SHP77 treated with DMSO at 0.1 percent for 48 hours (cell line): ENCODE data around the gene DBNDD2.

Experiments used
- DNase-seq: peaks from one replicate; lab custom pipeline; 2025; lab: John Stamatoyannopoulos, UW

The DBNDD2 gene

GRCh38 chr20:45407783-45408645 is at the start of gene DBNDD2:
Gene DBNDD2, plus strand, starts transcription at chr20:45408289. Its CDS starts 179 bp downstream, at chr20:45408468.
- DNase-seq: no peak

DNA sequence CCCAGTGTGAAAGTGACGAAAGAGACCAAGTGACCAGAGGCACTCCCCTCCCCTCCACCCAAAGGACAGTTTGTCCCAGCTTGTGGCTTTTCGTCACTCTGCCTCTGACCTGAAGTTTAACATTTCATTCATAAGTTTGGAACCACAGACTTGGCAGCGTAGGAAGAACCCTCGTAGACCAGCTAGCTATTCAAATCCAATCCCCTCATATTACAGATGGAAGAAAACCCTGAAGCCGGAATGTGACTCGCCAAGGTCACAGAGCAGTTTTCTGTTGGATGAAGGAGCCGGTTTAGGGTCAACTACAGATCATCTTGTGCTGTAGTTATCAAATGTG is 49.1 kb upstream of the DBNDD2 start:
- DNase-seq: no peak

DNA sequence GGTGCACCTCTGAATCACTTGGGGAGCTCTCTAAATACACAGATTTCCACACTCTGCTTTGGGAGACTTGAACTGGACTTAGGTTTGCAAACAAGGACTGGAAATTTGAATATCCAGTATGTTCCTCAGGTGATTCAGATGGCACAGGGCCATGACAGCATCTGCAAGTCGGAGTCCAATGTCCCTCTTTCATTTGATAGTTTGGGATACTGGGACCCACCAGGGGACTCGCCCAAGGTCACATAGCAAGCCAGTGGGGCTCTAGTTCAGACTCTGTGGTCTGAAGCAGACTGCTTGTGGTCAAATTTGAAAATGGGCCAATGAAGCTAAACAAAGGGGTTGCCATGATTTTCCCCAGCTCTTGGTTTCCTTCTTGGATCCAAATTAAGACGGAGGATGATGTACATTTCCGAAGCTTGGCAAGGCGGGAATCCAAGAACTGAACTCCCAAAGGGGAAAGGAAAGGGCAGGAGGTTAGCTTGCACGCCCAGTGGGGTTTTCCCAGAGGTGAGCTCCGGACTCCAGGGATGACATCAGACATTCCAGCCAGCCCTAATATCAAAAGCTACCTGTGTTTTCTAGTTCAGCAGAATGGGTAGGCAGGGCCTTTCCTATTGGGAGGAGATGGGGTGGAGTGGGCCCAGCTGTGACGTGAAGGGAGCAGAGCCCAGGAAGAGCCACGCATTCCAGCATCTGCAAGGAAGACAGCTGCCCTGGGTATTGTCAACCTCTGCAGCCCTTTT is 48.5 kb upstream of the DBNDD2 start:
- DNase-seq: no peak

- no peak for DNase-seq
Measured at GRCh38 chr20:45361793-45362192, 46.3 kb upstream of the DBNDD2 start.

DNA sequence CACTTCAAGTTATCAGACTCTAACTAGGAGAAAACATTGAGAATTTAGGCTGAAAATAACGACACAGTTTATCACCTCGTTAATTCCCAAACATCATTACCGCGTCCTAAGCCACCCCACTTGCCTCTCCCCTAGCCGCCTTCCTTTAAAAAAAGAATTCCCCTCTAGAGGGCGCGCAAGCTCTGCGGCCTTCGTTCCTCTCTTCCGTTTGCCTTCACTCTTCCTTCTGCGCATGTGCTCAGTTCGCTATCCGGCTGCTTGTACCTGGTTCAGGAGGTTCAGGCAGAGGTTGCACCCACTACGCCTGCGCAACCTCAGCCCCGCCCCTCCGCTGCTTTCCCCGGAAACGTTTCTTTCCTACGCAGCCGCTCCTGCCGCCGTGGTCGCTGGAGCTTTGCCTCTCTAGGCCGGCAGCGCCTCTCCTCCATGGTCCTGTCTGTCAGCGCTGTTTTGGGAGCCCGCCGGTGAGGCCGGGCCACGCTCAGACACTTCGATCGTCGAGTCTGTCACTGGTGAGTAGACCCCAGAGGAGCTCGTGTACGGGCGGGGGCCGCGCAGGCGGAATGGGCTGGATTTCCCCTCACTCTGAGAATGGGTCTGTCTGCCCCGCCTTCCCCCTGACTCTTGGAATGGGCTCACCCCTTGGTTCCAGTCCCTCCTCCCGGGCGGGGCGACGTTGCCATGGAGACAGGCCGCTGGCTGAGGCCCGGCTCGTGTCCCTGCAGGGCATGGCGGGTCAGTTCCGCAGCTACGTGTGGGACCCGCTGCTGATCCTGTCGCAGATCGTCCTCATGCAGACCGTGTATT is 45.1 kb upstream of the DBNDD2 start, which contains the start of gene SYS1:
SYS1 (plus strand) TSS at position 353 of the 807 bp plus-strand sequence; CDS start at position 729, 376 bp downstream.
- peak; percentile 96 for DNase-seq

DNA sequence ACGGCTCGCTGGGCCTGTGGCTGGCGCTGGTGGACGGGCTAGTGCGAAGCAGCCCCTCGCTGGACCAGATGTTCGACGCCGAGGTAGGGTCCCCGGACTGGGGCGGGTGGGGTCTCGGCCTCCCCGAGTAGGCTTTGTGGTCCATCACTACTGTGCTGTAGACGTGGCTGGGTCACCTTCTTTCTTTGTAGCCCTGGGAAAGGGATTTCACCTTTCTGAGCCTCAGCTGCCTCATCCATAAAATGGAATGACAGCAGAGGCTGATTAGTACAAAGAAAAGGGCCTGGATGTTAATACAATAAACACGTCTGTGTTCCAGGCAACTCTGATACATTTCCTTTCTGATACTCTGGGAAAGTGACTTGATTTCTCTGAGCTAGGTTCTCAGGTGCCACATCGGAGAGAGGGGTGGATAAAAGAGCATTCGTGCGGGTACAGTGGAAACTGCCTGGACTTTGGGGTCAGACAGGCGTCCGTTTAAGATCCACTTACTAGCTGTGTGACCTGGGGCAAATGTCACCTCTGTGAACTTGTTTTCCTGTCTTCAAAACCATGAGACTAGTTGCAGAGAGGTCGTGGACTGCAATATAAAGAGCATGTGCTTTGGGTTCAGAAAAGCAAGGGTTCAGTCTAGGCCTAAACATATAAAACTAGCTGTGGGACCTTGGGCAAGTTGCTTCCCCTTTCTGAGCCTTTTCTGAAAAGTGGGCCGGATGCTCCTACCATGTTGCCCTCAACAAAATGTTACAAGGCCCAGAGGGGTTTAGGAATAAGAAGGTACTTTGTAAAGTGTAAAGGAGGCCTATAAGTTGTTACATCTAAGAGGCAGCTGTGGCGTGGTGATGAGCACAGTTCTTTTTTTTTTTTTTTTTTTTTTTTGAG is 44.2 kb upstream of the DBNDD2 start:
- DNase-seq: no peak

GRCh38 chr20:45365444-45365970 is 42.6 kb upstream of the DBNDD2 start:
- DNase-seq: no peak

DNA sequence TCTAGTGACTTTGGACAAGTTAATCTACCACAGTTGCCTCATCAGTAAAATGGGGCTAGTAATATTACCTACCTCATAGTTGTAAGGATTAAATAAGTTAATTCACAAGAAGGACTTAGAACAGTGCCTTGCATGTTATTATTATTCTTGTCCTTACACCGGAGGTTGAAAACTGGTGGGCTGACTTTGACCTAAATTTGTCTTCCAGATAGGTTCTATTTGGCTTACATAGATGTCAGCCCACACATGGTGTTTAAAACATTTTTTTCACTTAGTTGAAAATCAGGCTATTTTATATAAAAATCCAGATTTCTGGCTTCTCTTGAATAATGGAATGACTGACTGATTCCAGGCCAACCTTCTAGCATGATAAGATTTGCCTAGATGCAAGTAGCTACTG is 41.9 kb upstream of the DBNDD2 start:
- DNase-seq: no peak

DNA sequence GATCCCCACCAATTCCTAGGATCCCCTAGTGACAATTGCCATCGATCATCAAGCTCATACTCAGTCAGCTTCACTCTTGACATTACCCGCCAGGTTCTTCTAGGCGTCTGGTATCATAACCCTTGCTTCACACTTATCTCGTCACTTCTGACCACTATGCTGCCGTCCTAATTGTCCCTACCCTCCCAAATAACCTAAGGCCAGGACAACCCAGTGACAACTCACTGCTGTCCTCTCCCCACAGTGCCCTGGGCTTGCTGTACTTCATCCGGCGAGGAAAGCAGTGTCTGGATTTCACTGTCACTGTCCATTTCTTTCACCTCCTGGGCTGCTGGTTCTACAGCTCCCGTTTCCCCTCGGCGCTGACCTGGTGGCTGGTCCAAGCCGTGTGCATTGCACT is 41.5 kb upstream of the DBNDD2 start:
- DNase-seq: no peak

DNA sequence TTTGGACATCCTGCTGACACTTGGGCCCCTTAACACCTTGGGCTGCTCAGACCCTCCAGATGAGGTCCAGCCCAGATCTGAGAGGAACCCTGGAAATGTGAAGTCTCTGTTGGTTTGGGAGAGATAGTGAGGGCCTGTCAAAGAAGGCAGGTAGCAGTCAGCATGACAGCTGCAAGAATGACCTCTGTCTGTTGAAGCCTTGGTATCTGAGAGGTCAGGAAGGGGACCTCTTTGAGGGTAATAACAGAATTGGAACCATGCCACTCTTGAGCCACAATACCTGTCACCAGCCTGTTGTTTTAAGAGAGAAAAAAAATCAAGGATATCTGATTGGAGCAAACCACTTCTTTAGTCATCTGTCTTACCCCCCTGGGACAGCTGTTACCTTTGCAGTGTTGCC is 41.0 kb upstream of the DBNDD2 start:
- DNase-seq: no peak

- DNase-seq: no peak
Measured at GRCh38 chr20:45368221-45368980, 39.7 kb upstream of the DBNDD2 start.

DNA sequence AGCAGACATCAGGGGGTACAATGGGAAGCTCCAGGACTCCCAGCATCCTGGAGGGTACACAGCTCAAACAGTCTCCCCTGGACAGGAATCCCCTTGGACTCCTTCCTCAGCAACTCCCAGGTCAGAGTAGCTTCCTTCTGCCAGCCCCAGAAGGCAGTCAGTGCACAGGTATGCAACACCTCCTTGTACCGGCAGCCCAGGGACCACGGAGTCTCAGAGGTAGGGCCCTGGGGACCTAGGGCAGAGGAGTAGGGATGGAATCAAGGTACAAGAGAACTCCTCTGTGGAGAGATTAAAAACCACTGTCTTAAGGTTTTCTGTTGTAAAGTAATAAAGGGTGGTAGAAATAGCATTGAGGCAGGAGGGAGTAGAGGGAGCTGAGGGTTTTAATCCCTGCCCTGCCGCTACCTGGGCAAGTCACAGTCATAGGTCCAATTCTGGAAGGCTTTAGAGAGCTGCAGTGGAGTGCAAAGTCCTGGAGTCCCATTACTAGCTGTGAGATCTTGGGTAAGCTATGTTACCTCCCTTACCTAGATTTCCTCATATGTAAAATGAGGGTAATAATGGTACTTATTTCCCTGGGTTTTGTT is 37.4 kb upstream of the DBNDD2 start:
- no peak for DNase-seq

GRCh38 chr20:45372241-45372640 is 35.8 kb upstream of the DBNDD2 start:
- DNase-seq: no peak

- no peak for DNase-seq
Measured at GRCh38 chr20:45372646-45373352, 35.3 kb upstream of the DBNDD2 start.

DNA sequence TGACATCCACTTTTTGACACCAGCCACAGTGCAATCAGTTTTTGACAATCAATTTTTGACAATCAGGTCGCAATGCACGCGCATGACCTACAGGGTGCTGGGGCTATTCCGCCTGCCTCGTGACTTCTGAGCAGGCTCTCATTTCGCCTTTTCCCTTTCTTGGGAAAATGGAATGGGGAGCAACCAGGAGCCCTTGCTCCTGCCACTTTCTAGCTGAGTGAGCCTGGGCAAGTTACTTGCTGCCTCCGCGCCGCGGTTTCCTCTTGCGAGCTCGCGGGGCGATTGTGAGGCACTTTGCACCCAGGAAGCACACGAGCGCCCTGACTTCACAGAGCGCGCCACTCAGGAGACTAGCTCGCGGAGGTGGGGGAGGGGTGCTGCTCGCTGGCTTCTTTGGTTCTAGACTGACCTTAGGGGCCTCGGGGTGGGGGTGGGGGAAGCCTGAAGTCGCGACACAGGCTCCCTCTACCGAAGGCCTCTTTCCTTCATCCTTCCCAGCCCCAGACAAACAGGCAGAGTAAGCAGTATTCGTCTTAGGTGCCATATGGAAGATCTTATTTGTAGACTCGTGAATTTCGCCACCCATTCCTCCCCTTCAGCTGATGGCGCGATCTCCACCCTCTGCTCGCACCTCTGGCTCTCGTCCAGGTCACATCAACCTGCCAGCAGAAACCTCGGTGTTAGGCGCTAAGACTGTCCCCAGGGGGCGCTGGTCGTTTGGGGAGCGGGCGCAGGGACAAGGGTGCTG is 34.6 kb upstream of the DBNDD2 start:
- peak; percentile 72 for DNase-seq

DNA sequence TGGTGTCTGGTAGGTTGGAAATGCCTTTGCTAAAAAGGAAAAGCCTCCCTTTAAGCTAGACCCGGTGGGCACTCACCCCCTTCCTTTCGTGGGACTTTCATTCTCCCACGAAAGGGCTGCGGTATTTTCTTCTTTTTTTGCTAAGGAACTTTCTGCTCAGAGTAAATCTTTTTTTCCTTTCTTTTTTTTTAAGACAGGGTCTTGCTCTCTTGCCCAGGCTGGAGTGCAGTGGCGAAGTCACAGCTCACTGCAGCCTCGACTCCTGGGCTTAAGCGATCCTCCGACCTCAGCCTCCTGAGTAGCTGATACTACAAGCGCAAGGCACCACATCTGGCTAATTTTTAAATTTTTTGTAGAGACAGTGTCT is 34.0 kb upstream of the DBNDD2 start:
- no peak for DNase-seq

DNA sequence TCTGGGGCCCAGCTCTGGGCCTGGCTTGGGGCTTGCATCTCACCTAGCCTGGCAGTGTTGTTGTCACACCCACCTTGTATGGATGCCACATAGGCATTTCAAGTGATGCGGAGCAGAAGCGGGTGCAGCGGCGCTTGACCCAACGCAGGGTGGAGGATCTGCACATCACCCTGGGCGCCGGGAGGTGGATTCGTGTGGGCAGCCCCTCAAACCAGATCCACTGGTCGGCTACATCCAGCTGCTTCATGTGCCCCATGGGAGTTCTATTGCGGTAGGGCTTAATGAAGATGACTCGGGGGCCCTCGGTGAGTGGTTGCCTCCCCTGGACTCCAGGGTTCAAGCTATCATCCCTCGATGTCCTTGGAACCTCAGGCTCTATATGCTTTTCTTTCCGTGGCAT is 33.1 kb upstream of the DBNDD2 start:
- DNase-seq: no peak

- DNase-seq: no peak
Measured at GRCh38 chr20:45377269-45377668, 30.8 kb upstream of the DBNDD2 start.

- no peak for DNase-seq
Measured at GRCh38 chr20:45378191-45378590, 29.9 kb upstream of the DBNDD2 start, which contains the start of gene TP53TG5. Gene TP53TG5, minus strand, starts transcription at chr20:45378325. Its CDS starts 89 bp downstream, at chr20:45378236.
